WTC11 (cell line): ENCODE data around the gene CDH19. TPM values are rescaled to one million over a fixed set of nuclear protein-coding genes. Genes with fewer than 3 reads are reported as not detected.
"Not testable (repeated sequence)": the region's sequence is repeated elsewhere in the genome, so short reads cannot be mapped to it uniquely, and the experiment has no call there.

Experiments
- ATAC-seq: fragments of 200-7000 bp; cut with Tn5 transposase; 2 replicates; pipeline ENCODE4 v1.10.0; 2021; ENCODE audit warnings: mild to moderate bottlenecking, moderate library complexity
- CTCF ChIA-PET: fragments of 300-600 bp; sonication (Branson Sonifier 250); formaldehyde crosslinking; loops from one replicate; lab custom pipeline; 2021; ENCODE audit warnings: antibody characterized with exemption; lab: Charles Lee
- POLR2A ChIA-PET: fragments of 350-600 bp; sonication (Branson Sonifier 250); formaldehyde crosslinking; loops from one replicate; lab custom pipeline; 2021; ENCODE audit warnings: antibody characterized with exemption; lab: Charles Lee
- DNase-seq: peaks from one replicate; pipeline ENCODE4 v3.0.0; 2021; ENCODE audit warnings: low spot score
- H3K27ac Mint-ChIP-seq: 2 replicates; pipeline ENCODE4 v1.8.0; 2021; ENCODE audit warnings: mixed read lengths
- H3K27me3 Mint-ChIP-seq: 2 replicates; pipeline ENCODE4 v1.8.0; 2021; ENCODE audit warnings: low read depth, mild to moderate bottlenecking, moderate library complexity, mixed read lengths
- H3K36me3 Mint-ChIP-seq: 2 replicates; pipeline ENCODE4 v1.8.0; 2021; ENCODE audit warnings: mixed read lengths
- H3K4me1 Mint-ChIP-seq: 2 replicates; pipeline ENCODE4 v1.8.0; 2022; ENCODE audit warnings: mixed read lengths
- H3K4me3 Mint-ChIP-seq: 2 replicates; pipeline ENCODE4 v1.8.0; 2021; ENCODE audit warnings: mild to moderate bottlenecking, moderate library complexity, mixed read lengths
- H3K9me3 Mint-ChIP-seq: 2 replicates; pipeline ENCODE4 v1.8.0; 2021; ENCODE audit warnings: mixed read lengths
- FOXP1 ChIP-seq: sonication (generic); formaldehyde crosslinking; IDR thresholded peaks from 2 replicates; pipeline ENCODE4 v1.8.0; 2022; ENCODE audit warnings: missing genetic modification reagents, mild to moderate bottlenecking, moderate library complexity, borderline replicate concordance
- NFE2L1 ChIP-seq: sonication (generic); formaldehyde crosslinking; IDR thresholded peaks from 2 replicates; pipeline ENCODE4 v1.8.1; 2023; ENCODE audit warnings: missing genetic modification reagents
- NR2C2 ChIP-seq: sonication (generic); formaldehyde crosslinking; IDR thresholded peaks from 2 replicates; pipeline ENCODE4 v1.8.0; 2022; ENCODE audit warnings: mild to moderate bottlenecking, missing genetic modification reagents
- ZNF138 ChIP-seq: sonication (generic); formaldehyde crosslinking; conservative IDR thresholded peaks from 2 replicates; pipeline ENCODE4 v1.8.1; 2022; ENCODE audit warnings: mild to moderate bottlenecking, moderate library complexity, missing genetic modification reagents
- ZNF263 ChIP-seq: sonication (generic); formaldehyde crosslinking; IDR thresholded peaks from 2 replicates; pipeline ENCODE4 v1.8.1; 2022; ENCODE audit warnings: low read depth, mild to moderate bottlenecking, moderate library complexity, missing genetic modification reagents
- ZNF423 ChIP-seq: fragments of 250-450 bp; sonication (Bioruptor Pico); IDR thresholded peaks from 2 replicates; pipeline ENCODE4 v2.1.2; 2022; ENCODE audit warnings: mild to moderate bottlenecking, moderate library complexity
- ZNF671 ChIP-seq: fragments of 250-450 bp; sonication (Bioruptor Pico); IDR thresholded peaks from 2 replicates; pipeline ENCODE4 v1.8.0; 2021; ENCODE audit warnings: mild to moderate bottlenecking
- total RNA-seq: library from RNA; stranded (reverse); gene quantifications from 3 replicates; pipeline ENCODE4 v1.2.3, GENCODE V29; 2021

CDH19 gene
- total RNA-seq, 1 experiment from 2014 or later: not detected

DNA sequence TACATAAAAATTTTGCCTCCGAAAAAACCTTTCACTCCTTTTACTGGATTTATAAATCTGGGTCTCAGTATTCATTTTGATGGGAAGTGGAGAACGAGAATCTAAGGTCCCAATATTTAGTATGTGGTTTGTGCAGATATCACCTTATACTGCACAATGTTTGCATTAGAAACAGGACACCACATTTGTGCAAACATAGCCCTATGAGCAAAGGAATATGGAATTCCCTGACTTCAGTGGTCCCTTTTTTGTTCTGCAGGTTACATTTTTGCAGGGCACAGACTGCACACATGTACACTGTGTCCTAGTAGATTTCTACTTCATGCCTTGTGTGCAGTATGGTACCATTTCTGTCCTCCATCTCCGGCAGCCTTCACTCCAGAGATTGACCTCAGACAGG, 130.0 kb downstream of the CDH19 start:
- POLR2A ChIA-PET: no interaction called here
- no peaks in the 10 kb centered on the region for H3K36me3 Mint-ChIP-seq
- DNase-seq (no peak), ATAC-seq (no peak)
- H3K4me3 Mint-ChIP-seq: no peak overlapping the region
- H3K27me3 Mint-ChIP-seq: no peaks in the 10 kb centered on the region
- H3K9me3 Mint-ChIP-seq: no peaks in the 10 kb centered on the region
- CTCF ChIA-PET: no interaction called here
- H3K27ac Mint-ChIP-seq: no peak overlapping the region
- H3K4me1 Mint-ChIP-seq: no peaks in the 10 kb centered on the region
- no peak for TF ChIP-seq FOXP1 (CRISPR knock-in tag)
- TF ChIP-seq ZNF671 (CRISPR knock-in tag): no peak
- no peak for TF ChIP-seq NR2C2
- TF ChIP-seq, all 79 proteins: peak for 0

- H3K9me3 Mint-ChIP-seq, H3K27ac Mint-ChIP-seq, DNase-seq, H3K4me3 Mint-ChIP-seq, CTCF ChIA-PET, POLR2A ChIA-PET, H3K36me3 Mint-ChIP-seq, H3K27me3 Mint-ChIP-seq, ATAC-seq, H3K4me1 Mint-ChIP-seq: not testable (repeated sequence)
These were observed 137.7 kb downstream of the CDH19 start for GRCh38 chr18:66466184-66466583.

- TF ChIP-seq ZNF138 (no peak), ZNF423 (CRISPR knock-in tag) (no peak)
- POLR2A ChIA-PET: no interaction called here
- CTCF ChIA-PET: no interaction called here
- no peak overlapping the region for H3K4me3 Mint-ChIP-seq
- no peaks in the 10 kb centered on the region for H3K36me3 Mint-ChIP-seq
- H3K27ac Mint-ChIP-seq: no peak overlapping the region
- H3K9me3 Mint-ChIP-seq: peaks cover 6% of the 10 kb centered on the region
- no peak for ATAC-seq
- no peak for DNase-seq
- H3K4me1 Mint-ChIP-seq: no peaks in the 10 kb centered on the region
- no peaks in the 10 kb centered on the region for H3K27me3 Mint-ChIP-seq
These were observed 142.5 kb downstream of the CDH19 start for GRCh38 chr18:66461344-66461743.

DNA sequence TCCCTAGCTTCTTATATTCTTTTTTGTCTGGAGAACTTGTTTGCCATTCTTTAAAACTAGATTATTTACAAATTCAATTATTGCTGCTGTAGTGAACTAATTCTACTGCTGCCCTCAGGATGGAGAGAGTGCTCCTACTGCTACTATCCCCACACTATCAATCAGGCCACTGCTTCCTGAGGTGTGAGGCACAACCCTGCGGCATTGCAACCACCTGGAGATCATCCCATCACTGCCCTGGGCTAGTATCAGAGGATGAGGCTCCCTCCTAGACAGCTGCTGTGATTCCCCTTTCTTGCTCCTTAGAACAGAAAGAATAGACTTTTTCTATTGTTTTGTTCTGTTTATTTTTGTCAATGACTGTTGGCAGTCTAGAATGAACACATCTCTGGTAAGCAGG, 146.6 kb downstream of the CDH19 start:
- peak; percentile 12 for DNase-seq
- no peak overlapping the region for H3K4me3 Mint-ChIP-seq
- H3K27ac Mint-ChIP-seq: no peak overlapping the region
- TF ChIP-seq ZNF263 (CRISPR knock-in tag) (no peak), NFE2L1 (no peak)
- H3K27me3 Mint-ChIP-seq: no peaks in the 10 kb centered on the region
- H3K36me3 Mint-ChIP-seq: no peaks in the 10 kb centered on the region
- ATAC-seq: peak; percentile 78
- ChIA-PET POLR2A (no interaction called here), CTCF (no interaction called here)
- H3K4me1 Mint-ChIP-seq: peaks cover 4% of the 10 kb centered on the region; the same call in 1 of the 2 replicates
- H3K9me3 Mint-ChIP-seq: peaks cover 6% of the 10 kb centered on the region
